ENCODE measurements around the gene SUSD3. TPM values are rescaled to one million over a fixed set of nuclear protein-coding genes. Genes with fewer than 3 reads are reported as not detected.

Gene SUSD3
- total RNA-seq, 1 donor from 2014 or later: 0.60 TPM

DNA sequence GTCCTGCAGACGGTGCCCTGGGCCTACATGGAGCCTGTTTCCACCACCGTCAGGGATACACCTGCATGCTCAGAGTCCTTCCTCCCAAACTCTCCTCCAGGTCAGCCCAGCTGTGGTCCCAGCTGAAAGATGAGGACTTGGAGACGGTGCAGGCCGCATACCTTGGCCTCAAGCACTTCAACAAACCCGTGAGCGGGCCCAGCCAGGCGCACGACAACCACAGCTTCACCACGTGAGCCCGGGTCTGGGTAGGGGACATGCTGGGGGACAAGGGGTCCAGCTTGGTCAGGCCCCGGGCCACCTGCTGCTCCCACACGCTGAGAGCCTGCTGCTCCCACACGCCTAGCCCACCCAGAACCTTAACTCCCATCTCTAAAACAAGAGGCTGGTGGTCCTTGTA is 20.9 kb downstream of the SUSD3 start:
- Histone ChIP-seq H3K4me1 (no peaks in the 10 kb centered on the region), H3K27me3 (ENCODE audit: low read depth) (no peaks in the 10 kb centered on the region), H3K9me3 (replicated peaks) (no peaks in the 10 kb centered on the region), H3K36me3 (no peaks in the 10 kb centered on the region), H3K27ac (replicated peaks) (no peak overlapping the region), H3K4me3 (no peak overlapping the region)
- DNase-seq: no peak
- TF ChIP-seq, protein P1, sequence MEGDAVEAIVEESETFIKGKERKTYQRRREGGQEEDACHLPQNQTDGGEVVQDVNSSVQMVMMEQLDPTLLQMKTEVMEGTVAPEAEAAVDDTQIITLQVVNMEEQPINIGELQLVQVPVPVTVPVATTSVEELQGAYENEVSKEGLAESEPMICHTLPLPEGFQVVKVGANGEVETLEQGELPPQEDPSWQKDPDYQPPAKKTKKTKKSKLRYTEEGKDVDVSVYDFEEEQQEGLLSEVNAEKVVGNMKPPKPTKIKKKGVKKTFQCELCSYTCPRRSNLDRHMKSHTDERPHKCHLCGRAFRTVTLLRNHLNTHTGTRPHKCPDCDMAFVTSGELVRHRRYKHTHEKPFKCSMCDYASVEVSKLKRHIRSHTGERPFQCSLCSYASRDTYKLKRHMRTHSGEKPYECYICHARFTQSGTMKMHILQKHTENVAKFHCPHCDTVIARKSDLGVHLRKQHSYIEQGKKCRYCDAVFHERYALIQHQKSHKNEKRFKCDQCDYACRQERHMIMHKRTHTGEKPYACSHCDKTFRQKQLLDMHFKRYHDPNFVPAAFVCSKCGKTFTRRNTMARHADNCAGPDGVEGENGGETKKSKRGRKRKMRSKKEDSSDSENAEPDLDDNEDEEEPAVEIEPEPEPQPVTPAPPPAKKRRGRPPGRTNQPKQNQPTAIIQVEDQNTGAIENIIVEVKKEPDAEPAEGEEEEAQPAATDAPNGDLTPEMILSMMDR (IDR thresholded peaks at IDR 0.05; ENCODE audit: borderline replicate concordance): no peak
- intact Hi-C loops (cut with micrococcal nuclease): no loop called here

DNA sequence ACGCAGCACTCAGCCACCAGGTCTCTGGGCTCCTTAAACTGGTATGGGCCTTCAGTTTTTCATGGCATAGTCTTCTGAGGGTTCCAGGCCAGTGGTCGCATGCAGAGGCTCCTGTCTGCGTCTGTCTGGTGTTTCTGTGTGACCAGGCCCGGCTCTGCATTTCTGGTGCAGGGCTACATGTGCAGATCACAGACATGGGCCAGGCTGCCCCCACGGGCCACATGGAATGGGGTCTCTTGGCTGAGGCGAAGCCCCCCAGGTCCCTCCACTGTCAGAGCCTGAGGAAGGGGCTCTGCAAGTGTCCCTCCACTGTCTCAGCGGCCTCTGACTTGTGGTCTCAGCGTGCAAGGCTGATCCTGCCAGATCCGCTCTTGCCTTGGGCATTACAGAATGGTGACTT is 21.9 kb downstream of the SUSD3 start:
- intact Hi-C loops (cut with micrococcal nuclease): no loop called here
- Histone ChIP-seq H3K9me3 (replicated peaks) (peaks cover under 1% of the 10 kb centered on the region), H3K27ac (replicated peaks) (no peak overlapping the region), H3K4me3 (no peak overlapping the region), H3K27me3 (ENCODE audit: low read depth) (no peaks in the 10 kb centered on the region), H3K36me3 (no peaks in the 10 kb centered on the region), H3K4me1 (no peaks in the 10 kb centered on the region)
- TF ChIP-seq, protein P1 (IDR thresholded peaks at IDR 0.05; ENCODE audit: borderline replicate concordance): no peak
- no peak for DNase-seq

GRCh38 chr9:93081081-93081529 is 22.6 kb downstream of the SUSD3 start:
- Histone ChIP-seq H3K4me3 (no peak overlapping the region), H3K4me1 (no peaks in the 10 kb centered on the region), H3K36me3 (no peaks in the 10 kb centered on the region), H3K27me3 (ENCODE audit: low read depth) (no peaks in the 10 kb centered on the region), H3K9me3 (replicated peaks) (peaks cover 5% of the 10 kb centered on the region), H3K27ac (replicated peaks) (no peak overlapping the region)
- intact Hi-C loops (cut with micrococcal nuclease): no loop called here
- DNase-seq: no peak
- TF ChIP-seq, protein P1 (IDR thresholded peaks at IDR 0.05; ENCODE audit: borderline replicate concordance): no peak

- no peak overlapping the region for H3K4me3 ChIP-seq
- H3K27me3 ChIP-seq (ENCODE audit: low read depth): no peaks in the 10 kb centered on the region
- intact Hi-C loops (cut with micrococcal nuclease): no loop called here
- H3K27ac ChIP-seq (replicated peaks): no peak overlapping the region
- H3K36me3 ChIP-seq: no peaks in the 10 kb centered on the region
- peaks cover 5% of the 10 kb centered on the region for H3K9me3 ChIP-seq (replicated peaks)
- no peak for DNase-seq
- TF ChIP-seq, protein P1 (IDR thresholded peaks at IDR 0.05; ENCODE audit: borderline replicate concordance): no peak
- H3K4me1 ChIP-seq: no peaks in the 10 kb centered on the region
These were observed 23.4 kb downstream of the SUSD3 start for GRCh38 chr9:93081931-93082330.

- Histone ChIP-seq H3K4me1 (no peaks in the 10 kb centered on the region), H3K27me3 (ENCODE audit: low read depth) (no peaks in the 10 kb centered on the region), H3K9me3 (replicated peaks) (peaks cover 5% of the 10 kb centered on the region), H3K4me3 (no peak overlapping the region), H3K27ac (replicated peaks) (no peak overlapping the region), H3K36me3 (no peaks in the 10 kb centered on the region)
- DNase-seq: no peak
- intact Hi-C loops (cut with micrococcal nuclease): no loop called here
- TF ChIP-seq, protein P1 (IDR thresholded peaks at IDR 0.05; ENCODE audit: borderline replicate concordance): no peak
These were observed 24.4 kb downstream of the SUSD3 start for GRCh38 chr9:93082841-93083411.

All from left ventricle myocardium inferior (tissue), 1 donor.